Spleen (tissue), 7 donors: ENCODE results near the gene CEACAM21.

Experiments
- CTCF ChIP-seq, 11 experiments: fragments of 200-600 bp in 7 of 11; fragments of 450-650 bp in 4 of 11; sonication (generic) in 4 of 11; IDR thresholded peaks in 8 of 11; conservative IDR thresholded peaks in 3 of 11; 1 replicate in 7 of 11; 2 replicates in 4 of 11; pipeline versions ENCODE4 v1.4.0 to v1.8.0; 2016 to 2021; ENCODE audit warnings: antibody characterized with exemption in 11 of 11, inconsistent platforms in 4 of 11, mild to moderate bottlenecking in 1 of 11
- POLR2A ChIP-seq, 3 donors: fragments of 450-650 bp; IDR thresholded peaks; one replicate each; pipeline ENCODE4 v1.5.1; 2017; ENCODE audit warnings: antibody characterized with exemption in 3 of 3, mild to moderate bottlenecking in 1 of 3
- POLR2AphosphoS5 ChIP-seq, 3 donors: sonication (generic); formaldehyde crosslinking; IDR thresholded peaks; one replicate each; pipeline ENCODE4 v1.5.1; 2017; ENCODE audit warnings: antibody characterized with exemption in 3 of 3
- donor health status: DM: no; HTN: no; CAD: no; lungs with moderate emphysema.
- donor health status: DM: no; HTN: no; CAD: no.
- donor health status: DM: no; HTN: no; CAD: no.

GRCh38 chr19:41601771-41602170 is 25.8 kb downstream of the CEACAM21 start:
- TF ChIP-seq CTCF (IDR thresholded peaks at IDR 0.05 in 8 of 11, conservative IDR thresholded peaks at IDR 0.05 in 3 of 11) (no peak), POLR2A (IDR thresholded peaks at IDR 0.05) (no peak), POLR2AphosphoS5 (IDR thresholded peaks at IDR 0.05) (no peak)
